Type B pancreatic cell (in vitro differentiated cells): ENCODE measurements around the gene ABI3. TPM values are rescaled to one million over a fixed set of nuclear protein-coding genes. Genes with fewer than 3 reads are reported as not detected.

Experiments
- DNase-seq: peaks from one replicate; pipeline ENCODE4 v3.0.0; 2021; ENCODE audit warnings: mixed read lengths; ENCODE audit not compliant: unreplicated experiment; ENCODE audit errors: extremely low spot score
- H3K27ac Mint-ChIP-seq: 2 replicates; pipeline ENCODE4 v1.8.0; 2021; ENCODE audit warnings: mild to moderate bottlenecking, mixed read lengths
- H3K27me3 Mint-ChIP-seq: 2 replicates; pipeline ENCODE4 v1.8.0; 2021; ENCODE audit warnings: mixed read lengths
- H3K36me3 Mint-ChIP-seq: 2 replicates; pipeline ENCODE4 v1.8.0; 2021; ENCODE audit warnings: mixed read lengths
- H3K4me1 Mint-ChIP-seq: one replicate; pipeline ENCODE4 v1.8.0; 2021; ENCODE audit warnings: mixed read lengths; ENCODE audit not compliant: unreplicated experiment
- H3K4me3 Mint-ChIP-seq: 2 replicates; pipeline ENCODE4 v1.8.0; 2021; ENCODE audit warnings: mild to moderate bottlenecking, mixed read lengths
- H3K9me3 Mint-ChIP-seq: 2 replicates; pipeline ENCODE4 v1.8.0; 2021; ENCODE audit warnings: mixed read lengths
- CTCF ChIP-seq: fragments of 200-600 bp; sonication (generic); conservative IDR thresholded peaks from 2 replicates; pipeline ENCODE4 v1.5.0; 2021; ENCODE audit warnings: antibody characterized with exemption, mild to moderate bottlenecking
- total RNA-seq: library from RNA; stranded (reverse); gene quantifications from 2 replicates; pipeline ENCODE4 v1.2.1, GENCODE V29; 2021; ENCODE audit warnings: low replicate concordance

The ABI3 gene
- total RNA-seq, 1 donor from 2014 or later: 0.31 TPM

DNA sequence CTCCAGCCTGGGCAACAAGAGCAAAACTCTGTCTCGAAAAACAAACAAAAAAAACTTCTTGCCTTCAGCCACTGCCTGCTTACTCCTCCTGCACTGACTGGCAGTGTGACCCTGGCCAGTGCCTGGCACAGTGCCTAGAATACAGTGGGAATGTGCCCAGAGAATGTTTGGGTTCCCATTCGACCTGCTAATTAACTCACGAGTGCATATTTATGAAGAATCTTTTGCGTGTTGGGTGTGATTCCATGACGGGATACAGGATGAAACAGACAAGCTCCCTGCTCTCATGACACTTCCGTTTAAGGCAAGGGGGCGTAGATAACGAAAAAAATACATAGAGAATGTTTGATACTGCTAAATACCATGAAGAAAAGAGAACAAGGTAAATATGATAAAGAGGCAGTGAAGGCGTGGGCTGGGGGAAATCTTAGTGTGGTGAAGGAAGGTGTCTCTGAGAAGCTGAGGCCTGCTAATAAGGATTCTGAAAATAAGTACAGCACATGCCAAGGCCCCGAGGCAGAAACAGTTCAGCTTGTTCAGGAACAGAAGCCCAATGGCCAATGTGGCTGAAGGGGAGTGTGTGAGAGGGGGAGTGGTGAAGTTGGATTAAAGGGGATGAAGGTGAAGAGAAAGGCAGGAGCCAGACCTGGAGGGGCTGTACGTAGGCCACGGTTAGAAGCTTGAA is 4.3 kb downstream of the ABI3 start:
- H3K27me3 Mint-ChIP-seq: peaks cover 29% of the 10 kb centered on the region
- no peaks in the 10 kb centered on the region for H3K9me3 Mint-ChIP-seq
- H3K4me1 Mint-ChIP-seq: peaks cover 4% of the 10 kb centered on the region
- no peak for TF ChIP-seq CTCF
- no peak for DNase-seq
- no peak overlapping the region for H3K4me3 Mint-ChIP-seq
- no peak overlapping the region for H3K27ac Mint-ChIP-seq
- no peaks in the 10 kb centered on the region for H3K36me3 Mint-ChIP-seq

DNA sequence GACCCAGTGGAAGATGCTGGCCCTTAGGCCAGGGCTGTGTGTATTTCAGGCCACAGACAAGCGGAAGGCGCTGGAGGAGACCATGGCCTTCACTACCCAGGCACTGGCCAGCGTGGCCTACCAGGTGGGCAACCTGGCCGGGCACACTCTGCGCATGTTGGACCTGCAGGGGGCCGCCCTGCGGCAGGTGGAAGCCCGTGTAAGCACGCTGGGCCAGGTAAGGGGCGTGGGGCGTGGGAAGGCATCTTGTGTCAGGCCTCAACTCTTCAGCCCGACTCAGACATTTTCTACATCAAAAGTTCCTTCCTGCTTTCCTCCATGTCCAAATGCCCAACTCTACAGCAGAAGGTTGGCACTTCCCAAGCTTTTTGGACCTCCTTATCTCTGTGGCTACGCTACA is 6.0 kb downstream of the ABI3 start:
- DNase-seq: no peak
- Mint-ChIP-seq H3K27me3 (peaks cover 22% of the 10 kb centered on the region), H3K27ac (no peak overlapping the region), H3K4me3 (no peak overlapping the region), H3K9me3 (no peaks in the 10 kb centered on the region), H3K36me3 (no peaks in the 10 kb centered on the region), H3K4me1 (no peaks in the 10 kb centered on the region)
- no peak for TF ChIP-seq CTCF

DNA sequence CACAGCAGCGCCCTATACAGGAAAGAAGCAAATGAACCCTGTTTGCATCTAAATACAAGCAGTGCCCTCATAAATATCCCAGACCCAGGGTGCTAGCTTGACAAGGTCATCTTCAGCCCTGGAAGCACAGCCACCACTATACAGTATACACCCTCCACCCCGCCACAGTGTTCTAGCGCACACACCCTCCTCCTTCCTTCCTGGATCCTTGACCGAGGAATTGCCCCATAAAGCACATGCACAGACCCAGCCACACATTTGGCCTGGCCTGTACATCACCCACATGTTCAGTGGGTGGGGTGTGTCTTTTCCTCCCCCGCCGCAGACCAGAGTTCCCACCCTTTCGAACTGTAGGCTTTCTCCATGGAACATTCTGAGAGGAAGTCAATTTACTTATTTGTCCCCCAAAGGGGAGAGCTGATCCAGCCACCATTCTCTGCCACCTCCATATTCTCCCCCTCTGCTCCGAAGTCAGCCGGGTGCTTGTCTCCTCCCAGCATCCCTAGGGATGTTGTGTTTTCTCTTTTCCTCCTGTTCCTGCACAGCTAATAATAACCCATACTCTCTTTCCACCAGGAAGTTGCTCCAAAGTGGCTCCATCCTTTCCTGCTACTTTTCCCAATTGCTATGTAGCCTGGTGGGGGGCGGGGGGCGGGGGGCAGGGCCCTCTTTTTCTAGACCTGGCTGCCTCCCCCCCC is 6.6 kb downstream of the ABI3 start:
- no peak overlapping the region for H3K27ac Mint-ChIP-seq
- TF ChIP-seq CTCF: no peak
- peaks cover 28% of the 10 kb centered on the region for H3K27me3 Mint-ChIP-seq
- no peak for DNase-seq
- H3K4me1 Mint-ChIP-seq: no peaks in the 10 kb centered on the region
- no peak overlapping the region for H3K4me3 Mint-ChIP-seq
- H3K9me3 Mint-ChIP-seq: no peaks in the 10 kb centered on the region
- no peaks in the 10 kb centered on the region for H3K36me3 Mint-ChIP-seq

GRCh38 chr17:49217651-49218413 is 7.3 kb downstream of the ABI3 start:
- H3K4me3 Mint-ChIP-seq: no peak overlapping the region
- no peaks in the 10 kb centered on the region for H3K9me3 Mint-ChIP-seq
- no peaks in the 10 kb centered on the region for H3K36me3 Mint-ChIP-seq
- H3K27ac Mint-ChIP-seq: no peak overlapping the region
- no peak for TF ChIP-seq CTCF
- no peak for DNase-seq
- H3K27me3 Mint-ChIP-seq: peaks cover 33% of the 10 kb centered on the region
- no peaks in the 10 kb centered on the region for H3K4me1 Mint-ChIP-seq

DNA sequence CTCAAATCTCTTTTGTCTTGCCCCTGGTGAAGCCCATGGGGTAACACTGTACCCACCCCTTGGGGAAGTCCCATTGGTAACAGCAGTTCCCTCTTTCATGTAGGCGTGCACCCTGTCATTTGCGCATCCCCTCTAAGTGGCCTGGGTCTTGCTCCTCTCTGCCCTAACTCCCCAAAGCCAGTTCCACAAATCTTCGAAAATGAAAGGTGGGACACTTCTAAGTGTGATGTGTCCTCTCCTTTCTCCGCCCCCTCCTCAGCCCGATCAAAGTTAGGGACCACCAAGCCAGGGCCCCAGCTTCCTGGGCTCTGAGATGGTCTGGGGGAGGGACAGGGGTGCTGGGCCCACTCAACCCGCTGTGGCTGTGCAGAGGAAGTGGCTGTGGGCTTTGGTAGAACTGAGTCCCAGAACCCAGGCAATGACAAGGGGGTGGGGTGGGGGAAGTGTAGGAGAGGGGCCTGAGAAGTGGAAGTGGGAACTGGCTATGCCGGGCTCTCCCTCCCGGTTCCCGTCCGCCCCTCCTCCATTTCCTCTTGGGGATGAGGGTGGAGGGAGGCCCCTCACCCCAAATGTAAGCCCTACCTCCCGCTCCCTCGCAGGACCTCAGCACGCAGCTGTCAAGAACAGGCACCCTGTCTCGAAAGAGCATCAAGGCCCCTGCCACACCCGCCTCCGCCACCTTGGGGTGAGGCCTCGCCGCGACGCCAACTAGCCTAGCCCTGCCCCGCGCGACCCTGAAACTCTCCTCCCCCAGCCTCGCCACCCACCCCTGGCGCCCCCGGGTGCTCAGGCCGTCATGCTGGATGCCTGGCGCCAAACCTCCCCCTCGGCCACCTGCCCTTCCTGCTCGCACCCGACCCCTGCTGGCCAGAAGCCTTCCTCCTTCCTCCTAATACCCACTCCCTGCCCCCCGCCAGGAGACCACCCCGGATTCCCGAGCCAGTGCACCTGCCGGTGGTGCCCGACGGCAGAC is 8.7 kb downstream of the ABI3 start:
- TF ChIP-seq CTCF: no peak
- Mint-ChIP-seq H3K4me1 (peaks cover 8% of the 10 kb centered on the region), H3K27ac (no peak overlapping the region), H3K27me3 (peaks cover 47% of the 10 kb centered on the region), H3K4me3 (no peak overlapping the region), H3K9me3 (no peaks in the 10 kb centered on the region), H3K36me3 (no peaks in the 10 kb centered on the region)
- no peak for DNase-seq
